ENCODE results near the gene FECH.
"Not testable (repeated sequence)": the region's sequence is repeated elsewhere in the genome, so short reads cannot be mapped to it uniquely, and the experiment has no call there.

Gene FECH

GRCh38 chr18:57527556-57528229, 58.8 kb downstream of the FECH start:
- no peak for TF ChIP-seq MYC (IDR thresholded peaks at IDR 0.05; ENCODE audit: low read depth, low read length)
- no peak for TF ChIP-seq MAX (IDR thresholded peaks at IDR 0.05; ENCODE audit: low read depth, low read length)
- TF ChIP-seq POLR2A (IDR thresholded peaks at IDR 0.05; ENCODE audit: extremely low read depth, insufficient read length): no peak
- no peak for TF ChIP-seq CTCF (IDR thresholded peaks at IDR 0.05; ENCODE audit: low read depth, low read length)
- H3K4me3 ChIP-seq (ENCODE audit: low read depth, low read length): no peak overlapping the region
- DNase-seq (ENCODE audit: low read depth): no peak

GRCh38 chr18:57523171-57523956, 63.1 kb downstream of the FECH start:
- DNase-seq (ENCODE audit: low read depth): peak; percentile 39
- TF ChIP-seq CTCF (IDR thresholded peaks at IDR 0.05; ENCODE audit: low read depth, low read length) (no peak), MYC (IDR thresholded peaks at IDR 0.05; ENCODE audit: low read depth, low read length) (no peak), POLR2A (IDR thresholded peaks at IDR 0.05; ENCODE audit: extremely low read depth, insufficient read length) (no peak), MAX (IDR thresholded peaks at IDR 0.05; ENCODE audit: low read depth, low read length) (no peak)
- H3K4me3 ChIP-seq (ENCODE audit: low read depth, low read length): no peak overlapping the region

- not testable (repeated sequence) for H3K4me3 ChIP-seq (ENCODE audit: low read depth, low read length); DNase-seq (ENCODE audit: low read depth)
These were observed 64.2 kb downstream of the FECH start for GRCh38 chr18:57522348-57522747.

- H3K4me3 ChIP-seq (ENCODE audit: low read depth, low read length): no peak overlapping the region
- no peak for DNase-seq (ENCODE audit: low read depth)
- TF ChIP-seq MAX (IDR thresholded peaks at IDR 0.05; ENCODE audit: low read depth, low read length) (no peak), POLR2A (IDR thresholded peaks at IDR 0.05; ENCODE audit: extremely low read depth, insufficient read length) (no peak), MYC (IDR thresholded peaks at IDR 0.05; ENCODE audit: low read depth, low read length) (no peak), CTCF (IDR thresholded peaks at IDR 0.05; ENCODE audit: low read depth, low read length) (no peak)
These were observed 66.7 kb downstream of the FECH start for GRCh38 chr18:57519668-57520424.

GRCh38 chr18:57518533-57518932, 68.0 kb downstream of the FECH start:
- no peak for DNase-seq (ENCODE audit: low read depth)
- no peak overlapping the region for H3K4me3 ChIP-seq (ENCODE audit: low read depth, low read length)
- TF ChIP-seq MAX (IDR thresholded peaks at IDR 0.05; ENCODE audit: low read depth, low read length): no peak
- no peak for TF ChIP-seq MYC (IDR thresholded peaks at IDR 0.05; ENCODE audit: low read depth, low read length)
- TF ChIP-seq CTCF (IDR thresholded peaks at IDR 0.05; ENCODE audit: low read depth, low read length): no peak
- no peak for TF ChIP-seq POLR2A (IDR thresholded peaks at IDR 0.05; ENCODE audit: extremely low read depth, insufficient read length)

GRCh38 chr18:57516056-57516455, 70.4 kb downstream of the FECH start:
- DNase-seq (ENCODE audit: low read depth): no peak
- no peak overlapping the region for H3K4me3 ChIP-seq (ENCODE audit: low read depth, low read length)
- no peak for TF ChIP-seq MYC (IDR thresholded peaks at IDR 0.05; ENCODE audit: low read depth, low read length)
- TF ChIP-seq MAX (IDR thresholded peaks at IDR 0.05; ENCODE audit: low read depth, low read length): no peak
- TF ChIP-seq CTCF (IDR thresholded peaks at IDR 0.05; ENCODE audit: low read depth, low read length): no peak
- TF ChIP-seq POLR2A (IDR thresholded peaks at IDR 0.05; ENCODE audit: extremely low read depth, insufficient read length): no peak
